Uterus (tissue), 2 donors: Measurements from ENCODE around the gene MRNIP.

Source experiments
- POLR2A ChIP-seq, 2 donors: fragments of 450-650 bp; IDR thresholded peaks; one replicate each; pipeline ENCODE4 v1.6.1; 2016; ENCODE audit warnings: antibody characterized with exemption in 2 of 2, mild to moderate bottlenecking in 1 of 2, moderate library complexity in 1 of 2
- TF ChIP-seq, protein P1 (sequence below), 4 experiments: fragments of 200-600 bp in 2 of 4; fragments of 450-650 bp in 2 of 4; sonication (generic) in 2 of 4; IDR thresholded peaks; one replicate each; pipeline ENCODE4 v1.5.1; 2016 to 2019; ENCODE audit warnings: antibody characterized with exemption in 4 of 4, mild to moderate bottlenecking in 2 of 4, moderate library complexity in 1 of 4

DNA sequence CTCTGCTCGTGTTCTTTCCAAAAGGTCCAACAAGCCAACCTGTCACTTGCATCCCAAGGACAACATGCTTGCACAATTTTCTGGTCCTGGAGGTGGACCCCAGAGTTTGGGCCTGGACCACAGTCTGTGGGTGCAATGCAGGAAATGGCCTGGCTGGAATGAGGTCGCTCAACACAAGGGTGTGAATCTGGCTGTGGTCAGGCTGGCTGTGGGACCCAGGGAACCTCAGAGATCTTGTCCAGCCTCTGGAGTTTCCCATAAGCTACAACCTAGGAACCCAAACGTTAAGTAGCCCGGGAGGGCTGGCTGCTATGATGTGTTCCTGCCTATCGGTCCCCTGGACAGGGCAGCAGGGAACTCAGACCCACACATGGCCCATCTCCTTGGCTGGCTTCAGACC lies 33.6 kb upstream of the MRNIP start:
- TF ChIP-seq POLR2A (IDR thresholded peaks at IDR 0.05) = no peak
- TF ChIP-seq, protein P1, sequence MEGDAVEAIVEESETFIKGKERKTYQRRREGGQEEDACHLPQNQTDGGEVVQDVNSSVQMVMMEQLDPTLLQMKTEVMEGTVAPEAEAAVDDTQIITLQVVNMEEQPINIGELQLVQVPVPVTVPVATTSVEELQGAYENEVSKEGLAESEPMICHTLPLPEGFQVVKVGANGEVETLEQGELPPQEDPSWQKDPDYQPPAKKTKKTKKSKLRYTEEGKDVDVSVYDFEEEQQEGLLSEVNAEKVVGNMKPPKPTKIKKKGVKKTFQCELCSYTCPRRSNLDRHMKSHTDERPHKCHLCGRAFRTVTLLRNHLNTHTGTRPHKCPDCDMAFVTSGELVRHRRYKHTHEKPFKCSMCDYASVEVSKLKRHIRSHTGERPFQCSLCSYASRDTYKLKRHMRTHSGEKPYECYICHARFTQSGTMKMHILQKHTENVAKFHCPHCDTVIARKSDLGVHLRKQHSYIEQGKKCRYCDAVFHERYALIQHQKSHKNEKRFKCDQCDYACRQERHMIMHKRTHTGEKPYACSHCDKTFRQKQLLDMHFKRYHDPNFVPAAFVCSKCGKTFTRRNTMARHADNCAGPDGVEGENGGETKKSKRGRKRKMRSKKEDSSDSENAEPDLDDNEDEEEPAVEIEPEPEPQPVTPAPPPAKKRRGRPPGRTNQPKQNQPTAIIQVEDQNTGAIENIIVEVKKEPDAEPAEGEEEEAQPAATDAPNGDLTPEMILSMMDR (IDR thresholded peaks at IDR 0.05) = no peak
